A673 (cell line): ENCODE data around the gene SLC8A2. TPM values are rescaled to one million over a fixed set of nuclear protein-coding genes. Genes with fewer than 3 reads are reported as not detected.

ENCODE experiments used
- BruUV-seq: library from RNA; stranded (reverse); fragments of 400-500 nt; replicated peaks from 2 replicates; lab custom pipeline; 2021; lab: Mats Ljungman, UMichigan
- CTCF ChIA-PET: fragments of 300-600 bp; sonication (Branson Sonifier 250); formaldehyde crosslinking; loops from one replicate; lab custom pipeline; 2022; ENCODE audit warnings: antibody characterized with exemption; lab: Charles Lee
- POLR2A ChIA-PET: fragments of 300-600 bp; sonication (Branson Sonifier 250); formaldehyde crosslinking; loops from one replicate; lab custom pipeline; 2022; ENCODE audit warnings: antibody characterized with exemption; ENCODE audit not compliant: low non-redundant PET; lab: Charles Lee
- DNase-seq: peaks from one replicate; pipeline ENCODE4 v3.0.0-alpha.2; 2015; ENCODE audit warnings: low spot score
- H3K27ac ChIP-seq: fragments of 200-600 bp; sonication (generic); 2 replicates; pipeline ENCODE4 v1.5.1; 2016; ENCODE audit warnings: mixed run types, low read depth, mild to moderate bottlenecking, mixed read lengths, antibody characterized with exemption, low read length; ENCODE audit not compliant: poor library complexity, severe bottlenecking
- H3K27me3 ChIP-seq: fragments of 200-600 bp; sonication (generic); replicated peaks from 2 replicates; pipeline ENCODE4 v1.6.1; 2017; ENCODE audit warnings: mixed run types, low read depth, mild to moderate bottlenecking, mixed read lengths, antibody characterized with exemption, low read length; ENCODE audit not compliant: insufficient read depth, poor library complexity
- H3K36me3 ChIP-seq: fragments of 200-600 bp; sonication (generic); 2 replicates; pipeline ENCODE4 v1.6.1; 2016; ENCODE audit warnings: mixed run types, mild to moderate bottlenecking, mixed read lengths, antibody characterized with exemption, low read length; ENCODE audit not compliant: insufficient read depth, poor library complexity, severe bottlenecking
- H3K4me1 ChIP-seq: fragments of 200-600 bp; sonication (generic); 2 replicates; pipeline ENCODE4 v1.6.1; 2017; ENCODE audit warnings: mixed run types, mild to moderate bottlenecking, mixed read lengths, antibody characterized with exemption, low read length; ENCODE audit not compliant: insufficient read depth, poor library complexity, severe bottlenecking
- H3K4me3 ChIP-seq: fragments of 200-600 bp; sonication (generic); 2 replicates; pipeline ENCODE4 v1.5.1; 2016; ENCODE audit warnings: low read depth, mixed run types, mild to moderate bottlenecking, mixed read lengths, low read length; ENCODE audit not compliant: poor library complexity, severe bottlenecking
- H3K9me3 ChIP-seq: fragments of 200-600 bp; sonication (generic); 2 replicates; pipeline ENCODE4 v1.6.1; 2016; ENCODE audit warnings: mixed run types, low read depth, mild to moderate bottlenecking, mixed read lengths, antibody characterized with exemption, low read length; ENCODE audit not compliant: poor library complexity, severe bottlenecking
- EZH2 ChIP-seq: fragments of 200-600 bp; sonication (generic); IDR thresholded peaks from 2 replicates; pipeline ENCODE4 v1.6.1; 2017; ENCODE audit warnings: borderline replicate concordance, low read depth, mild to moderate bottlenecking, mixed read lengths, antibody characterized with exemption, low read length; ENCODE audit not compliant: poor library complexity, severe bottlenecking
- intact Hi-C: fragments of 100-400 bp; cut with micrococcal nuclease; formaldehyde crosslinking; loops from one replicate; pipeline ENCODE4 v1.10.0; 2022; ENCODE audit not compliant: unreplicated experiment
- total RNA-seq: library from RNA; stranded (reverse); gene quantifications from 2 replicates; pipeline ENCODE4 v1.2.3, GENCODE V29; 2021
- TF ChIP-seq, protein P1 (sequence below): fragments of 300-800, 200-600 bp; sonication (generic); conservative IDR thresholded peaks from 2 replicates; pipeline ENCODE4 v1.5.1; 2017; ENCODE audit warnings: low read depth, mild to moderate bottlenecking, antibody characterized with exemption, low read length, moderate library complexity, mixed read lengths

SLC8A2 gene
- total RNA-seq, 1 experiment from 2014 or later: 3.2 TPM

DNA sequence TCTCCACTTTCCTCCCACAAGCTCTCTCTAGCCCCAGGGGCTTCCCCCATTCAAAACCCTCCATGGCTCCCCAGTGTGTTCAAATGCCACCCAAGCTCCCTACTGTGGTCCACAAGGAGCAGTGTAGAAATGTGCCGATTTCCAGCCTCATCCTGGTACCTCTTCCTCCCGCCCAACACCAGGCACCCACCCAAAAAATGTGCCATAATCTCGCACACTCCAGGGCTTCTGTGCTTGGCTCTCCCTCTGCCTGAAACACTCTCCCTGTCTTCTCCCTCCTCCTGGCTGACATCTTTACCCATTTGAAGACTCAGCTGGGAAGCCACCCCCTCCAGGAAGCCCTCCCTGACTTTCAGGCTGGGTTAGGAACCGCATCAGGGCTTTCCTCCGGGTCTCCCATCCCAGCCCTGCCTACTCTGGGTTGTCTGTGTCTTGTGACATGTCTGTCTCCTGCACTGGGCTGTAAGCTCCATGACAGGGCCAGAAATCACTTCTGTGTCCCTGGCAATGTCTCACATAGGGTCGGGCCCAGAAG is 35.7 kb downstream of the SLC8A2 start:
- BruUV-seq: no TSS peak

DNA sequence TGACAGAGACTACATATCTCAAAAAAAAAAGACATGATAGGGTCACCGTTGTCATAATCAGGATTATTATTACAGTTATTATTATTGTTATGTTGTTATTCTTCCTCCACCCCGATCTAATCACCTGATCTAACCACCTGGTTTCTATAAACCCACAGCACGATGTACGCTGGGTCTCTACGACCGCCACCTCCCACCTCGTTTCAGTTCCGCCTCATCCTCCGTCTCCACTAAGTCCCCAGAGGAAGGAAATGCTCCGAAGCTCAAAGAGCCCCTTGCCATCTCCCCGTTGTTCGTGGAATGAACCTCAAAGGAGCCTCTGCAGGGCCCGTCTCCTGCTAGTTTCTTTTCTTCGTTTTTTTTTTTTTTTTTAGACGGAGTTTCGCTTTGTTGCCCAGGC is 36.5 kb downstream of the SLC8A2 start:
- Histone ChIP-seq H3K36me3 (no peaks in the 10 kb centered on the region), H3K4me3 (no peak overlapping the region), H3K27ac (no peak overlapping the region), H3K27me3 (no peaks in the 10 kb centered on the region), H3K9me3 (no peaks in the 10 kb centered on the region), H3K4me1 (no peaks in the 10 kb centered on the region)
- no peak for DNase-seq
- TF ChIP-seq, protein P1, sequence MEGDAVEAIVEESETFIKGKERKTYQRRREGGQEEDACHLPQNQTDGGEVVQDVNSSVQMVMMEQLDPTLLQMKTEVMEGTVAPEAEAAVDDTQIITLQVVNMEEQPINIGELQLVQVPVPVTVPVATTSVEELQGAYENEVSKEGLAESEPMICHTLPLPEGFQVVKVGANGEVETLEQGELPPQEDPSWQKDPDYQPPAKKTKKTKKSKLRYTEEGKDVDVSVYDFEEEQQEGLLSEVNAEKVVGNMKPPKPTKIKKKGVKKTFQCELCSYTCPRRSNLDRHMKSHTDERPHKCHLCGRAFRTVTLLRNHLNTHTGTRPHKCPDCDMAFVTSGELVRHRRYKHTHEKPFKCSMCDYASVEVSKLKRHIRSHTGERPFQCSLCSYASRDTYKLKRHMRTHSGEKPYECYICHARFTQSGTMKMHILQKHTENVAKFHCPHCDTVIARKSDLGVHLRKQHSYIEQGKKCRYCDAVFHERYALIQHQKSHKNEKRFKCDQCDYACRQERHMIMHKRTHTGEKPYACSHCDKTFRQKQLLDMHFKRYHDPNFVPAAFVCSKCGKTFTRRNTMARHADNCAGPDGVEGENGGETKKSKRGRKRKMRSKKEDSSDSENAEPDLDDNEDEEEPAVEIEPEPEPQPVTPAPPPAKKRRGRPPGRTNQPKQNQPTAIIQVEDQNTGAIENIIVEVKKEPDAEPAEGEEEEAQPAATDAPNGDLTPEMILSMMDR: no peak
- no peak for TF ChIP-seq EZH2
- POLR2A ChIA-PET: no interaction called here
- intact Hi-C loops: loop anchor here (5.0 kb wide), 1 partner anchor 82 kb away; the partner anchor contains the start of gene NAPA
- CTCF ChIA-PET: interaction anchor here (0.7 kb wide), 1 partner anchor 84 kb away, joined by 6 read pairs; no protein-coding TSS in a partner anchor
- no TSS peak for BruUV-seq

More for the DNA sequence above, 35.7 kb downstream of the SLC8A2 start:
- POLR2A ChIA-PET: no interaction called here
- CTCF ChIA-PET: interaction anchor here (1.2 to 1.5 kb wide), 5 partner anchors 48 to 271 kb away, joined by 4 to 42 read pairs (median 10); partner anchors contain the start of genes KPTN and NAPA
- H3K27ac ChIP-seq: no peak overlapping the region
- no peaks in the 10 kb centered on the region for H3K27me3 ChIP-seq
- intact Hi-C loops: loop anchor here (1.0 to 5.0 kb wide), 3 partner anchors 81 to 271 kb away; partner anchors contain the start of gene NAPA
- H3K4me1 ChIP-seq: no peaks in the 10 kb centered on the region
- TF ChIP-seq, protein P1: no peak
- no peak for TF ChIP-seq EZH2
- H3K36me3 ChIP-seq: no peaks in the 10 kb centered on the region
- DNase-seq: no peak
- no peak overlapping the region for H3K4me3 ChIP-seq
- no peaks in the 10 kb centered on the region for H3K9me3 ChIP-seq

DNA sequence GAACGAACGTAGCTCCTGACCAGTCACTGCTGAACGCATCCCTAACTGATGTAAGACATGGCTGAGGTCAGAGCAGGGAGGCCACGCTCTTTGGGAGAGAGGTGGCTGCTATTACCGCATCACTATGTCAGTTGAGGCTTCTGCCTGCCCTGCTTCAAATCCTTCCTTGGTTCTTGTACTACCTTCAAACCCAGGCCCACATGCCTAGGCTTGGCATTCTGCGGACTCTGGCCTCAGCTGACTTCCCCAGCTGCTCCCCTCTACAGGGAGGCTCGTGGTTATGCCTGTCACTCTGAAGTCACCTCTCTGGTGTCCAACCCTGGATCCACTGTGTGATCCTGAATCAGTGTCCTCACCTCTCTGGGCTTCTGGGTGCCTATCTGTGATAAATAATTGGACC is 37.6 kb downstream of the SLC8A2 start:
- Histone ChIP-seq H3K4me3 (no peak overlapping the region), H3K9me3 (no peaks in the 10 kb centered on the region), H3K36me3 (no peaks in the 10 kb centered on the region), H3K4me1 (peaks cover 4% of the 10 kb centered on the region), H3K27ac (no peak overlapping the region), H3K27me3 (no peaks in the 10 kb centered on the region)
- no peak for DNase-seq
- TF ChIP-seq, protein P1: no peak
- no peak for TF ChIP-seq EZH2
- ChIA-PET CTCF (no interaction called here), POLR2A (no interaction called here)
- no TSS peak for BruUV-seq
- intact Hi-C loops: no loop called here
